ENCODE results near the gene TDRD6.

Gene TDRD6

DNA sequence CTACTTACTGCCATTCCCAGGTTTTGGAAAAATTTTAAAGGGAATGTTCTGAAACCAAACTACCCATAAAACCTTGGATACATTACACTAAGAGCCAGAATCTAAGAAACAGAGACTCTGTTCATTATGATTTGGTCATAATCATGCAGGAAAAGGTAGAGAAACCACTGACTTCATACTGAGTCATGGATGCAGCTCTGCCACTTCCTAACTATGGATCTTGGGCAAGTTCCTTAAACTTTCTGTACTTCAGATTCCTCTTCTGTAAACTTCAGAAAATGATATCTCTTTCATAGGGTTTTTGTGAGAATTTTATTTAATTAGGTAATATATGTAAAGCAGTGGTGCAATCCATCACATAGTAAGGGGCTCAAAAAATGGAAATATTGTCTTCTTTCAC, 27.5 kb downstream of the TDRD6 start:
- TF ChIP-seq EP300 (IDR thresholded peaks at IDR 0.05; ENCODE audit: borderline replicate concordance) (no peak), EGR1 (IDR thresholded peaks at IDR 0.05) (no peak), ZBTB7A (IDR thresholded peaks at IDR 0.05; ENCODE audit: low read depth) (no peak), YY1 (IDR thresholded peaks at IDR 0.05; ENCODE audit: low read depth) (no peak)

DNA sequence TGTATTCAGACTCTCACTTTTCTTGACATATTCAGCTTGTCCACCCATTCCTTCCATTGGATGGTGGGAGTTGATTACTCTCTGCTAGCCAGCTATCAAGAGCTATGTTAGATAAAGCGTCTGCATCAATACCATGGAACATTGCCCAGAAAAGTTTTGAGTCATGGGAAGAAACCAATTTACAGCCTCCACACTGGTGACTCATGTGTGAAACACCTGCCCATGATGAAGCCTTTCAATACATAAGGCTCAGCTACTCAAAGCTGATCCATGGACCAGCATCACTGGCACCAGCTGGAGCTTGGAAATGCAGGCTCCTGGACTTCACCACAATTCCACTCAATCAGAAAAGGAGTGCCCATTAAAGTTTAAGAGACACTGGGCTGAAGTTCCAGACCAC, 31.4 kb downstream of the TDRD6 start:
- TF ChIP-seq ZBTB7A (IDR thresholded peaks at IDR 0.05; ENCODE audit: low read depth) = no peak
- TF ChIP-seq, protein P1, sequence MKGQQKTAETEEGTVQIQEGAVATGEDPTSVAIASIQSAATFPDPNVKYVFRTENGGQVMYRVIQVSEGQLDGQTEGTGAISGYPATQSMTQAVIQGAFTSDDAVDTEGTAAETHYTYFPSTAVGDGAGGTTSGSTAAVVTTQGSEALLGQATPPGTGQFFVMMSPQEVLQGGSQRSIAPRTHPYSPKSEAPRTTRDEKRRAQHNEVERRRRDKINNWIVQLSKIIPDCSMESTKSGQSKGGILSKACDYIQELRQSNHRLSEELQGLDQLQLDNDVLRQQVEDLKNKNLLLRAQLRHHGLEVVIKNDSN (IDR thresholded peaks at IDR 0.05) = no peak
- TF ChIP-seq CEBPB (IDR thresholded peaks at IDR 0.05) = no peak
- no peak for TF ChIP-seq FOXM1 (IDR thresholded peaks at IDR 0.05; ENCODE audit: borderline replicate concordance, low read depth)
- TF ChIP-seq NFIC (IDR thresholded peaks at IDR 0.05) = no peak
- TF ChIP-seq RAD21 (IDR thresholded peaks at IDR 0.05; ENCODE audit: low read depth) = no peak
- TF ChIP-seq, protein P2, sequence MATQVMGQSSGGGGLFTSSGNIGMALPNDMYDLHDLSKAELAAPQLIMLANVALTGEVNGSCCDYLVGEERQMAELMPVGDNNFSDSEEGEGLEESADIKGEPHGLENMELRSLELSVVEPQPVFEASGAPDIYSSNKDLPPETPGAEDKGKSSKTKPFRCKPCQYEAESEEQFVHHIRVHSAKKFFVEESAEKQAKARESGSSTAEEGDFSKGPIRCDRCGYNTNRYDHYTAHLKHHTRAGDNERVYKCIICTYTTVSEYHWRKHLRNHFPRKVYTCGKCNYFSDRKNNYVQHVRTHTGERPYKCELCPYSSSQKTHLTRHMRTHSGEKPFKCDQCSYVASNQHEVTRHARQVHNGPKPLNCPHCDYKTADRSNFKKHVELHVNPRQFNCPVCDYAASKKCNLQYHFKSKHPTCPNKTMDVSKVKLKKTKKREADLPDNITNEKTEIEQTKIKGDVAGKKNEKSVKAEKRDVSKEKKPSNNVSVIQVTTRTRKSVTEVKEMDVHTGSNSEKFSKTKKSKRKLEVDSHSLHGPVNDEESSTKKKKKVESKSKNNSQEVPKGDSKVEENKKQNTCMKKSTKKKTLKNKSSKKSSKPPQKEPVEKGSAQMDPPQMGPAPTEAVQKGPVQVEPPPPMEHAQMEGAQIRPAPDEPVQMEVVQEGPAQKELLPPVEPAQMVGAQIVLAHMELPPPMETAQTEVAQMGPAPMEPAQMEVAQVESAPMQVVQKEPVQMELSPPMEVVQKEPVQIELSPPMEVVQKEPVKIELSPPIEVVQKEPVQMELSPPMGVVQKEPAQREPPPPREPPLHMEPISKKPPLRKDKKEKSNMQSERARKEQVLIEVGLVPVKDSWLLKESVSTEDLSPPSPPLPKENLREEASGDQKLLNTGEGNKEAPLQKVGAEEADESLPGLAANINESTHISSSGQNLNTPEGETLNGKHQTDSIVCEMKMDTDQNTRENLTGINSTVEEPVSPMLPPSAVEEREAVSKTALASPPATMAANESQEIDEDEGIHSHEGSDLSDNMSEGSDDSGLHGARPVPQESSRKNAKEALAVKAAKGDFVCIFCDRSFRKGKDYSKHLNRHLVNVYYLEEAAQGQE (IDR thresholded peaks at IDR 0.05; ENCODE audit: low read depth) = no peak
- TF ChIP-seq, protein P3, sequence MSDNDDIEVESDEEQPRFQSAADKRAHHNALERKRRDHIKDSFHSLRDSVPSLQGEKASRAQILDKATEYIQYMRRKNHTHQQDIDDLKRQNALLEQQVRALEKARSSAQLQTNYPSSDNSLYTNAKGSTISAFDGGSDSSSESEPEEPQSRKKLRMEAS (IDR thresholded peaks at IDR 0.05) = no peak
- no peak for TF ChIP-seq CREB1 (IDR thresholded peaks at IDR 0.05; ENCODE audit: low read depth)
- TF ChIP-seq TEAD4 (IDR thresholded peaks at IDR 0.05) = no peak
- no peak for TF ChIP-seq YY1 (IDR thresholded peaks at IDR 0.05; ENCODE audit: low read depth)
- no peak for TF ChIP-seq EP300 (IDR thresholded peaks at IDR 0.05; ENCODE audit: borderline replicate concordance)
- no peak for TF ChIP-seq TAF1 (IDR thresholded peaks at IDR 0.05; ENCODE audit: low read depth)
- TF ChIP-seq EGR1 (IDR thresholded peaks at IDR 0.05) = no peak
- no peak for TF ChIP-seq TCF12 (IDR thresholded peaks at IDR 0.05; ENCODE audit: low read depth)

DNA sequence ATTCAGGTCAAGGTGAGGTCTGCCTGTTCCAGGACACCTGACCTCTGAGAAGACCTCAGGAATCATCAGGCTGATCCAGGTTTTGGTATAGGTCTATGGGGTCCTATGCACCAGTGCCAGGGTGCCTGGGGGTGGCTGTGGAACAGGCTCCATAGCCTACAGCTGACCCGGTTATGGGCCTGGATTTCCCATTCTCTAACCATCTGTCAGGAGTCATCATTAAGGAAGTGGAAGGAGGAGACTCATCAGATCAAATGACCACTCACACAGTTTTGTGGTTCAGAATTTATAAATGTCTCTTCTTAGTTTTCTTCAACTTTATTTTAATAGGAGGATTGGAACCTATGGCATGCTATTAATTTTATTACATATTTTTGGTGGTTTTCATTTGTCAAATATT, 32.7 kb downstream of the TDRD6 start:
- TF ChIP-seq CEBPB (IDR thresholded peaks at IDR 0.05) (no peak), YY1 (IDR thresholded peaks at IDR 0.05; ENCODE audit: low read depth) (no peak), EGR1 (IDR thresholded peaks at IDR 0.05) (no peak), TCF12 (IDR thresholded peaks at IDR 0.05; ENCODE audit: low read depth) (no peak), TAF1 (IDR thresholded peaks at IDR 0.05; ENCODE audit: low read depth) (no peak), NFIC (IDR thresholded peaks at IDR 0.05) (no peak), ZBTB7A (IDR thresholded peaks at IDR 0.05; ENCODE audit: low read depth) (no peak), CREB1 (IDR thresholded peaks at IDR 0.05; ENCODE audit: low read depth) (no peak), RAD21 (IDR thresholded peaks at IDR 0.05; ENCODE audit: low read depth) (no peak), TEAD4 (IDR thresholded peaks at IDR 0.05) (no peak), EP300 (IDR thresholded peaks at IDR 0.05; ENCODE audit: borderline replicate concordance) (no peak)
- TF ChIP-seq, protein P2 (IDR thresholded peaks at IDR 0.05; ENCODE audit: low read depth) = no peak
- TF ChIP-seq, protein P1 (IDR thresholded peaks at IDR 0.05) = no peak
- TF ChIP-seq, protein P3 (IDR thresholded peaks at IDR 0.05) = no peak

DNA sequence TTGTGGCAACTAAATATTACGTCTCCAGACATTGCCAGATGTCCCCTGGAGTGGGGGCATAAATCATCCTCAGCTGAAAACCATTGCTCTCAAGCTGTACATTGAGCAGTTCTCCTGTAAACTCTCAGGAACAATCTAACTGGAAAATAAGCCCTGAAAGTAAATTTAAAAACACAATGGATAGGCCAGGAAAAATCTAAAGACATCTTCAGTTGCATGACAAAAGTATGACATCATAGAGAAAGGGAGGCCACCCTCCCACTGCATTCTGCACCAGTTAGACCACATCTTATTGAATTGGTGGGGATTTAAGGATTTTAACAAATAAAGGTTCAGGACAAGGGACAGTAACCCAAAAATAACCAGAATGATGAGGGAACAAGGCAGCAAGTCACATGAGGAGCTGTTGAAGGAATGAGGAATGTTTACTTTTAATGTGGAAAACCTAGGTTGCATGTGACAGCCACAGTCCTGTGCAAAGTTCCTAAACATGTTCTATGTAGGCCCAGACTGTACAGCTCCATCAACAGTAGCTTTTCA, 42.2 kb downstream of the TDRD6 start:
- TF ChIP-seq, protein P2 (IDR thresholded peaks at IDR 0.05; ENCODE audit: low read depth) = peak; percentile 49; the same call in 1 of the 2 replicates
- no peak for TF ChIP-seq EP300 (IDR thresholded peaks at IDR 0.05; ENCODE audit: borderline replicate concordance)

DNA sequence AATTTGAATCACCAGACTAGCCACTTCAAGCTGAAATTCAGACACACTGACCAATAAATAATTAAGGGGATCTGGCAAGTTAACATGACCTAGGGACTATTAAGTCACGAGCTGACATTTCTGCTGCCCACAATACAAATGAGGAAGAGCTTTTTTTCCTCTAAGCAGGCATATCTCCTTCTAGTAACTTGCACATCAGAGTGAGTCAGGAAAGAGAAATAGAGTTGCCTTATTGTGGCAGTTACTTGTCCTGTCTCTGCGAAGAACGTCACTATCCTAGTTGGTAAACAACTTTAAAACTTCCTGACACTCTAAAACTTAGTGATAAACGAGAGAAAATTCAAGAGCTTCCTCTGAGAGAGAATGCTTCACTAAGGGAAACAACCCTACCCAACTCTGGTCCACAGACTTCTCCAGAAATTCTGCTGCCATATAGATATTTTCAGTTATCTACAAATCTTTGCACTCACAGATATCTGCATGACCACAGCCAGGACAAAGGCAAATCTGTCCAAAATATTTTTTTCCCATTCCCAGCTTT, 43.3 kb downstream of the TDRD6 start:
- TF ChIP-seq EGR1 (IDR thresholded peaks at IDR 0.05) (no peak), EP300 (IDR thresholded peaks at IDR 0.05; ENCODE audit: borderline replicate concordance) (no peak), CEBPB (IDR thresholded peaks at IDR 0.05) (no peak), CREB1 (IDR thresholded peaks at IDR 0.05; ENCODE audit: low read depth) (no peak), NFIC (IDR thresholded peaks at IDR 0.05) (no peak), YY1 (IDR thresholded peaks at IDR 0.05; ENCODE audit: low read depth) (no peak), ZBTB7A (IDR thresholded peaks at IDR 0.05; ENCODE audit: low read depth) (no peak)
- TF ChIP-seq, protein P3 (IDR thresholded peaks at IDR 0.05) = no peak
- TF ChIP-seq, protein P1 (IDR thresholded peaks at IDR 0.05) = no peak
- TF ChIP-seq, protein P2 (IDR thresholded peaks at IDR 0.05; ENCODE audit: low read depth) = no peak

Data from Ishikawa (cell line).